ENCODE results near the gene FYB2. TPM values are rescaled to one million over a fixed set of nuclear protein-coding genes. Genes with fewer than 3 reads are reported as not detected.

The FYB2 gene
- total and polyA plus RNA-seq, 10 of the 15 experiments (the other 5 are each of a cell fraction or from before 2014, with no cell fraction given) = 0.04 to 0.16 (median 0.05) TPM; not detected in 4

GRCh38 chr1:56827711-56828110 lies 8.5 kb upstream of the FYB2 start:
- in situ Hi-C loops (cut with MboI) (loop anchor here (5.0 to 25.0 kb wide), 2 partner anchors 1220 to 1735 kb away; no protein-coding TSS in a partner anchor), intact Hi-C loops (cut with micrococcal nuclease; ENCODE audit: unreplicated experiment) (no loop called here)
- Histone ChIP-seq H4K20me1 (ENCODE audit: control insufficient read depth, insufficient read depth) (no peaks in the 10 kb centered on the region), H2AFZ (ENCODE audit: control insufficient read depth, low read depth, low read length) (no peak overlapping the region), H3K9ac (ENCODE audit: control insufficient read depth, insufficient read depth, low read length) (no peak overlapping the region), H3K4me3 (no peak overlapping the region), H3K9me3 (replicated peaks; ENCODE audit: control insufficient read depth, insufficient read depth, low read length) (no peaks in the 10 kb centered on the region), H3K36me3 (ENCODE audit: control insufficient read depth in 2 of 2, insufficient read depth in 2 of 2, low read length in 1 of 2) (no peaks in the 10 kb centered on the region), H3K27ac (ENCODE audit: control insufficient read depth, insufficient read depth) (no peak overlapping the region), H3K4me2 (ENCODE audit: control insufficient read depth, insufficient read depth) (no peak overlapping the region), H3K27me3 (replicated peaks in 1 of 2; ENCODE audit: control insufficient read depth in 2 of 2, insufficient read depth in 2 of 2, low read length in 1 of 2) (peaks cover 0 to 1% of the 10 kb centered on the region in 2 experiments; a peak in 2 of 4 replicates), H3K79me2 (ENCODE audit: control insufficient read depth, insufficient read depth, low read length) (no peaks in the 10 kb centered on the region), H3K4me1 (ENCODE audit: control insufficient read depth, insufficient read depth, low read length) (no peaks in the 10 kb centered on the region)
- no peak for FAIRE-seq
- no TSS peak for BruUV-seq (replicated peaks)
- no peak for ATAC-seq
- ChIA-PET POLR2A (interaction anchor here (0.6 kb wide), 1 partner anchor 926 kb away, joined by 5 read pairs; no protein-coding TSS in a partner anchor), CTCF (interaction anchor here (1.4 to 1.6 kb wide), 2 partner anchors 11 to 24 kb away, joined by 3 to 5 read pairs; no protein-coding TSS in a partner anchor), SMC1A (ENCODE audit: uncharacterized antibody, unreplicated experiment) (interaction anchor here (0.6 kb wide), 1 partner anchor 1761 kb away, joined by 3 read pairs; no protein-coding TSS in a partner anchor), RAD21 (ENCODE audit: unreplicated experiment) (no interaction called here)
- no peak for DNase-seq (ENCODE audit: low read depth, low spot score)
- TF ChIP-seq PRDM15 (CRISPR knock-in tag; IDR thresholded peaks at IDR 0.05) (no peak), NR2C1 (IDR thresholded peaks at IDR 0.05) (no peak), NR2F1 (conservative IDR thresholded peaks at IDR 0.05) (no peak), CEBPZ (IDR thresholded peaks at IDR 0.05; ENCODE audit: low read depth, low read length) (no peak), CUX1 (IDR thresholded peaks at IDR 0.05; ENCODE audit: insufficient replicate concordance, low read depth, low read length) (no peak), MEF2A (IDR thresholded peaks at IDR 0.05; ENCODE audit: insufficient read depth, low read depth, low read length) (no peak), SMAD1 (IDR thresholded peaks at IDR 0.05; ENCODE audit: low read depth, partially characterized antibody) (no peak), ZNF24 (IDR thresholded peaks at IDR 0.05) (no peak), ZNF622 (IDR thresholded peaks at IDR 0.05) (no peak), NFYB (IDR thresholded peaks at IDR 0.05; ENCODE audit: insufficient read depth, low read depth, low read length) (no peak), RB1 (IDR thresholded peaks at IDR 0.05; ENCODE audit: borderline replicate concordance) (no peak)

Data from GM12878 (cell line).